ENCODE results near the gene CD164L2.

CD164L2 gene

GRCh38 chr1:27342778-27343638, 40.1 kb downstream of the CD164L2 start:
- no peak for DNase-seq

GRCh38 chr1:27342391-27342777, 40.7 kb downstream of the CD164L2 start:
- DNase-seq = no peak

GRCh38 chr1:27341525-27342252, 41.4 kb downstream of the CD164L2 start, which contains the start of gene SYTL1:
Gene SYTL1, plus strand, starts transcription at chr1:27342022. Its CDS starts 3,313 bp downstream, at chr1:27345335.
- no peak for DNase-seq

GRCh38 chr1:27339213-27339612, 43.9 kb downstream of the CD164L2 start:
- no peak for DNase-seq

- DNase-seq = no peak
Observed at GRCh38 chr1:27338751-27339150, 44.4 kb downstream of the CD164L2 start.

- no peak for DNase-seq
Observed at GRCh38 chr1:27336756-27337155, 46.4 kb downstream of the CD164L2 start.

GRCh38 chr1:27335506-27336422, 47.4 kb downstream of the CD164L2 start:
- DNase-seq = no peak

- DNase-seq = no peak
Observed at GRCh38 chr1:27333717-27334279, 49.3 kb downstream of the CD164L2 start.

GRCh38 chr1:27332536-27333281, 50.4 kb downstream of the CD164L2 start:
- DNase-seq = peak; percentile 18

- DNase-seq = no peak
Observed at GRCh38 chr1:27331922-27332321, 51.2 kb downstream of the CD164L2 start.

- no peak for DNase-seq
Observed at GRCh38 chr1:27331426-27331825, 51.7 kb downstream of the CD164L2 start.

GRCh38 chr1:27330786-27331185, 52.3 kb downstream of the CD164L2 start:
- no peak for DNase-seq
